Fibroblast of upper back skin (primary cell): ENCODE results near the gene SLC7A5.
"Not testable (repeated sequence)": the region's sequence is repeated elsewhere in the genome, so short reads cannot be mapped to it uniquely, and the experiment has no call there.

Source experiments
- DNase-seq: peaks from one replicate; pipeline ENCODE4 v3.0.0-alpha.2; 2013

SLC7A5 gene

GRCh38 chr16:87818533-87819161 is 50.7 kb downstream of the SLC7A5 start:
- no peak for DNase-seq

- DNase-seq: no peak
Observed at GRCh38 chr16:87817910-87818309, 51.4 kb downstream of the SLC7A5 start.

GRCh38 chr16:87817370-87817769 is 51.9 kb downstream of the SLC7A5 start:
- not testable (repeated sequence) for DNase-seq

GRCh38 chr16:87816507-87817100 is 52.7 kb downstream of the SLC7A5 start:
- no peak for DNase-seq

GRCh38 chr16:87815567-87815966 is 53.7 kb downstream of the SLC7A5 start:
- DNase-seq: no peak

GRCh38 chr16:87812200-87812656 is 57.1 kb downstream of the SLC7A5 start:
- no peak for DNase-seq

- DNase-seq: not testable (repeated sequence)
Observed at GRCh38 chr16:87811454-87811853, 57.9 kb downstream of the SLC7A5 start.

GRCh38 chr16:87809150-87809902 is 60.0 kb downstream of the SLC7A5 start:
- DNase-seq: no peak

GRCh38 chr16:87808108-87808507 is 61.2 kb downstream of the SLC7A5 start:
- no peak for DNase-seq

- peak; percentile 97 for DNase-seq
Observed at GRCh38 chr16:87806641-87807546, 62.4 kb downstream of the SLC7A5 start.

- DNase-seq: peak; percentile 35
Observed at GRCh38 chr16:87806261-87806640, 63.1 kb downstream of the SLC7A5 start.

GRCh38 chr16:87803385-87803784 is 65.9 kb downstream of the SLC7A5 start:
- DNase-seq: no peak

- no peak for DNase-seq
Observed at GRCh38 chr16:87802670-87803069, 66.6 kb downstream of the SLC7A5 start.

- DNase-seq: no peak
Observed at GRCh38 chr16:87801679-87802259, 67.5 kb downstream of the SLC7A5 start.

GRCh38 chr16:87800497-87800896 is 68.8 kb downstream of the SLC7A5 start:
- DNase-seq: no peak

GRCh38 chr16:87795336-87795735 is 74.0 kb downstream of the SLC7A5 start:
- DNase-seq: no peak

- DNase-seq: no peak
Observed at GRCh38 chr16:87794485-87795078, 74.7 kb downstream of the SLC7A5 start.

- DNase-seq: no peak
Observed at GRCh38 chr16:87792205-87792565, 77.1 kb downstream of the SLC7A5 start.

- DNase-seq: no peak
Observed at GRCh38 chr16:87791295-87792204, 77.8 kb downstream of the SLC7A5 start.

- no peak for DNase-seq
Observed at GRCh38 chr16:87790292-87791100, 78.8 kb downstream of the SLC7A5 start.
